Measurements from ENCODE around the gene BCAN.

Gene BCAN

DNA sequence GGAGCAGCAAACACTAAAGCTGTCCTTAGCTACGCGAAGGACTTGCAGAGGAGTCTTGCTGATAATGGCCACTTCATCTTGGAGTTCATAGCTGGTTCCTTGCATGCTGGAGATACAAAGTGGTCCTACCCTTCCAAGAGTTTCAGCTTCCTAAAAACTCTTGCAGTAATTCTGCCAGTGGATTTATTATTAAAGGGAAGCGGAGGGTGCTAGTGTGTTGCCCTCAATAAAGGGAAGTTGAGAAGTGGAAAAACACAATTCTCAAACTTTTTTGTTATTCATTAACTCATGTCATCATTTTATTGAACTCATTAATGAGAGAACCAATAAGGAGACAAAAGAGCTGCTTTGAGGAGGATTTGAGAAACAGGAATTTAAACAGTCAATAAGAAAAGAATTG lies 29.3 kb upstream of the BCAN start:
- H3K9me2 ChIP-seq (replicated peaks; ENCODE audit: control insufficient read depth, low read length) = no peaks in the 10 kb centered on the region
- no peak overlapping the region for H3K4me2 ChIP-seq (ENCODE audit: low read length)
- H3K79me2 ChIP-seq (ENCODE audit: control insufficient read depth, low read length) = no peaks in the 10 kb centered on the region
- peaks cover 14% of the 10 kb centered on the region for H3K4me1 ChIP-seq (ENCODE audit: control insufficient read depth, low read length)
- H3K27ac ChIP-seq (ENCODE audit: low read depth, low read length) = no peak overlapping the region
- H3F3A ChIP-seq (ENCODE audit: control insufficient read depth, insufficient read depth) = peaks cover 3% of the 10 kb centered on the region
- H3K27me3 ChIP-seq (ENCODE audit: control insufficient read depth, low read length) = peaks cover 24% of the 10 kb centered on the region
- H4K20me1 ChIP-seq (ENCODE audit: control insufficient read depth, insufficient read depth, low read depth, low read length) = no peaks in the 10 kb centered on the region
- no peak overlapping the region for H3K4me3 ChIP-seq (ENCODE audit: low read length)
- TF ChIP-seq EZH2phosphoT487 (IDR thresholded peaks at IDR 0.05; ENCODE audit: borderline replicate concordance, low read length) = no peak
- TF ChIP-seq, protein P1, sequence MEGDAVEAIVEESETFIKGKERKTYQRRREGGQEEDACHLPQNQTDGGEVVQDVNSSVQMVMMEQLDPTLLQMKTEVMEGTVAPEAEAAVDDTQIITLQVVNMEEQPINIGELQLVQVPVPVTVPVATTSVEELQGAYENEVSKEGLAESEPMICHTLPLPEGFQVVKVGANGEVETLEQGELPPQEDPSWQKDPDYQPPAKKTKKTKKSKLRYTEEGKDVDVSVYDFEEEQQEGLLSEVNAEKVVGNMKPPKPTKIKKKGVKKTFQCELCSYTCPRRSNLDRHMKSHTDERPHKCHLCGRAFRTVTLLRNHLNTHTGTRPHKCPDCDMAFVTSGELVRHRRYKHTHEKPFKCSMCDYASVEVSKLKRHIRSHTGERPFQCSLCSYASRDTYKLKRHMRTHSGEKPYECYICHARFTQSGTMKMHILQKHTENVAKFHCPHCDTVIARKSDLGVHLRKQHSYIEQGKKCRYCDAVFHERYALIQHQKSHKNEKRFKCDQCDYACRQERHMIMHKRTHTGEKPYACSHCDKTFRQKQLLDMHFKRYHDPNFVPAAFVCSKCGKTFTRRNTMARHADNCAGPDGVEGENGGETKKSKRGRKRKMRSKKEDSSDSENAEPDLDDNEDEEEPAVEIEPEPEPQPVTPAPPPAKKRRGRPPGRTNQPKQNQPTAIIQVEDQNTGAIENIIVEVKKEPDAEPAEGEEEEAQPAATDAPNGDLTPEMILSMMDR (IDR thresholded peaks at IDR 0.05; ENCODE audit: low read depth, low read length, poor library complexity, severe bottlenecking) = no peak
- no peaks in the 10 kb centered on the region for H3K9me3 ChIP-seq (ENCODE audit: control insufficient read depth, insufficient read depth, low read length)
- H3K36me3 ChIP-seq (ENCODE audit: control insufficient read depth, low read length) = no peaks in the 10 kb centered on the region

DNA sequence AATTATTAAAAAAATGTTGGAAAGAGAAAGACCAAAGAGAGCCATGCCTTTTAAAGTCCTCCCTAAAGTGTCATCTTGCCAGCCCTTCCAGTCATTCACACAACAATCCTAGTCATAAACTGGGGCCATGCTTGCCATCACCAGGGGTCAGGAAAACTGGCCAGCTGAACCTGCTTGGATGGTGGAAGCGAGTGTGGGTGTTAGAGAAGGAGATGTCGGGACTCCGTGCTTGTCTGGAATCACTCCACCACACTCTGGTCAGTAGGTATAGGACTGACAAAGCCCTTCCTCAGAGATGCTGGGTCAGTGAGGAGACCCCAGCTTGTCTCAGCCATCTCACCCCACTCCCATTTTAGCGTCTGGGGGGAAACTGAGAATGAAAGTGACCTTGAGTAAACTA lies 26.0 kb upstream of the BCAN start:
- Histone ChIP-seq H3K27ac (ENCODE audit: low read depth, low read length) (no peak overlapping the region), H3K36me3 (ENCODE audit: control insufficient read depth, low read length) (no peaks in the 10 kb centered on the region), H3K9me3 (ENCODE audit: control insufficient read depth, insufficient read depth, low read length) (no peaks in the 10 kb centered on the region), H3F3A (ENCODE audit: control insufficient read depth, insufficient read depth) (no peaks in the 10 kb centered on the region), H3K4me3 (ENCODE audit: low read length) (no peak overlapping the region), H3K79me2 (ENCODE audit: control insufficient read depth, low read length) (no peaks in the 10 kb centered on the region), H3K27me3 (ENCODE audit: control insufficient read depth, low read length) (peaks cover 42% of the 10 kb centered on the region), H3K4me1 (ENCODE audit: control insufficient read depth, low read length) (no peaks in the 10 kb centered on the region), H3K4me2 (ENCODE audit: low read length) (no peak overlapping the region), H3K9me2 (replicated peaks; ENCODE audit: control insufficient read depth, low read length) (no peaks in the 10 kb centered on the region), H4K20me1 (ENCODE audit: control insufficient read depth, insufficient read depth, low read depth, low read length) (no peaks in the 10 kb centered on the region)
- TF ChIP-seq EZH2phosphoT487 (IDR thresholded peaks at IDR 0.05; ENCODE audit: borderline replicate concordance, low read length) = no peak
- TF ChIP-seq, protein P1 (IDR thresholded peaks at IDR 0.05; ENCODE audit: low read depth, low read length, poor library complexity, severe bottlenecking) = no peak

DNA sequence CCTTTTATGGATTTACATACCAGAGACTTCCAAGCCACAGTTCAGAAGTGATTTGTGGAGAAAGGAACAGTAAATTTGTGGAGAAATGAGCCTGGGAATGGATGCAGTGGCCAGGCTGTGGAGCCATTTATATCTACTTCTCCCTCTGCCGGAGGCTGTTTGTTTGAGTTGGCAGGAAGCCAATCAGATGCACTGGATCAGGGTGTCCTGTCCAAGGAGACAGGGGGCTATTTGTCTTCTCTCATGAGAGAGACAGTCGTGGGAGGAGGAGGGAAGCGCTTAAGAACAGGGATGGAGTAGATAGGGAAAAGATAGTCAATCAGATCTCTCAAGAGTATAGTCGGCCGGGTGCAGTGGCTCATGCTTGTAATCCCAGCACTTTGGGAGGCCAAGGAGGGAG lies 25.5 kb upstream of the BCAN start:
- H3K36me3 ChIP-seq (ENCODE audit: control insufficient read depth, low read length) = no peaks in the 10 kb centered on the region
- H3K4me1 ChIP-seq (ENCODE audit: control insufficient read depth, low read length) = no peaks in the 10 kb centered on the region
- no peak overlapping the region for H3K27ac ChIP-seq (ENCODE audit: low read depth, low read length)
- H3F3A ChIP-seq (ENCODE audit: control insufficient read depth, insufficient read depth) = no peaks in the 10 kb centered on the region
- TF ChIP-seq EZH2phosphoT487 (IDR thresholded peaks at IDR 0.05; ENCODE audit: borderline replicate concordance, low read length) = no peak
- TF ChIP-seq, protein P1 (IDR thresholded peaks at IDR 0.05; ENCODE audit: low read depth, low read length, poor library complexity, severe bottlenecking) = no peak
- H4K20me1 ChIP-seq (ENCODE audit: control insufficient read depth, insufficient read depth, low read depth, low read length) = no peaks in the 10 kb centered on the region
- no peaks in the 10 kb centered on the region for H3K79me2 ChIP-seq (ENCODE audit: control insufficient read depth, low read length)
- no peaks in the 10 kb centered on the region for H3K9me3 ChIP-seq (ENCODE audit: control insufficient read depth, insufficient read depth, low read length)
- H3K9me2 ChIP-seq (replicated peaks; ENCODE audit: control insufficient read depth, low read length) = no peaks in the 10 kb centered on the region
- H3K27me3 ChIP-seq (ENCODE audit: control insufficient read depth, low read length) = peaks cover 42% of the 10 kb centered on the region
- no peak overlapping the region for H3K4me3 ChIP-seq (ENCODE audit: low read length)
- no peak overlapping the region for H3K4me2 ChIP-seq (ENCODE audit: low read length)
